ENCODE results near the gene SELENON.

The SELENON gene

DNA sequence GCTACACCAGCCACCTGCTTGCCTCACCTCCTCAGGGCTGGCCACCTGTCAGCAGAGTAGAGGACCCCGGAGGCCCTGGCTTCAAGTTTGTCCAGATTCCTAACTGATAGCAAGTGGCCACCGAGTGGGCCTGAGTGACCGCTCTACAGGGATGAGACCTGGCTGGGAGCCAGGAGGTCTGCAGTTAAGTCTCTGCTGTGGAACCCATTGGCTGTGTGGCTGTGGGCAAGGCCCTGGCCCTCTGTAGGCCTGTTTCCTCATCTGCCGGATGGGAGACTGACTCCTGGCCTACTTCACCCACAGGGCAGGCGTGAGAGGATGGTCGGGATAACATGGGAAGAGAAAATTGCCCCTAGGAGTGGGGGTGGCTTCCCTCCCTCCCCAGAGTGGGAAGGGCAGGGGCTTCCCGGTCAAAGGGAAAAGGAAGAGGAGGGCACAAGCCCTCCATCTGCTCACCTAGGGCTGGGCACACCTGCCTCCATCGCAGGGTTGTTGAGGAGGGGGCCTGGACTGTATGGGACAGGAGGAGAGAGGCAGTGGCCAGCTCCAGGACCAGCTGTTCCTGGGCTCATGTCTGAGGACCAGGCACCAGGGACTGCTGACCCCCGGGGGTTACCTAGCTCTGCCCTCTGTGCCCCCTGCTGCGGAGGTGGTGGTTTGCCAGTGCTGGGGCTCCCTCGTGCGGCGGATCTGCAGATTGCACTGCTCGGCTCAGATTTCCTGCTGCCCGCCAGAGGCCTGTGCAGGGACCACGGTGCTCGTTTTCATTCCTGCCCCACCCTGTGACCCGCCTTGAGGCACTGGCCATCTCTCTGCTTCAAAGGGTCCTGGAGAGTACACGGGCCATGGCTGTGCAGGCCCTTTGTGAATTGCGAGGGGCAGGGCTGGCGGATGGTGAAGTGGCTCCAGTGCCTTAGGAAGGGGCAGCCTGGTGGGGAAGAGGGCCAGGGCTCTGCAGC, 10.6 kb downstream of the SELENON start:
- peak; percentile 87 to 88 for DNase-seq

- no peak for DNase-seq
Observed at GRCh38 chr1:25811384-25812082, 11.5 kb downstream of the SELENON start.

- no peak for DNase-seq
Observed at GRCh38 chr1:25813071-25813733, 13.2 kb downstream of the SELENON start.

DNA sequence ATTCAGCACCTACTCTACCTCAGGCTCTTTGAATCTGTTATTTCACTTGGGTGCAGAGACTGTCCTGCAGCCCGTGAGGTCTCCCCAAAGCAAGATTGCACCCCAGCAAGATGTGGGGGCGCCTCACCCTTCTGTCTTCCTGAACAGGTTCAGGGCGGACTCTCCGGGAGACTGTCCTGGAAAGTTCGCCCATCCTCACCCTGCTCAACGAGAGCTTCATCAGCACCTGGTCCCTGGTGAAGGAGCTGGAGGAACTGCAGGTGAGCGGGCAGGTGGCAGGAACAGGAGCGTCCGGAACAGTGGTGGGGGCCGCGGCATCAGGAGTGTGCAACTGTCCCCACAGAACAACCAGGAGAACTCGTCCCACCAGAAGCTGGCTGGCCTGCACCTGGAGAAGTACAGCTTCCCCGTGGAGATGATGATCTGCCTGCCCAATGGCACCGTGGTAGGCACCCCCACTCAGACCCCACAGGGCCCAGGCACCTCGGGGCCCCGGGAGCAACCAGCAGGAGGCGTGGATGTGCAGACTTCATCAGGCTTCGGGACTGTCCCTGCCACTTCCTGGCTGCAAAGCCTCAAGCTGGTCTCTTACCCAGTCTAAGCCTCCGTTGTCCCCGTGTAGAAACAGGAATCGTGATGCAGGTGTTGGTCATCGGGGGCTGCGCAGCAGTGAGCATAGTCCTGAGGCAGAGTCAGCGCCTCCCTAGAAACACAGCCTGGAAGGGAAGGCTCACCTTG, 13.9 kb downstream of the SELENON start:
- DNase-seq: no peak

DNA sequence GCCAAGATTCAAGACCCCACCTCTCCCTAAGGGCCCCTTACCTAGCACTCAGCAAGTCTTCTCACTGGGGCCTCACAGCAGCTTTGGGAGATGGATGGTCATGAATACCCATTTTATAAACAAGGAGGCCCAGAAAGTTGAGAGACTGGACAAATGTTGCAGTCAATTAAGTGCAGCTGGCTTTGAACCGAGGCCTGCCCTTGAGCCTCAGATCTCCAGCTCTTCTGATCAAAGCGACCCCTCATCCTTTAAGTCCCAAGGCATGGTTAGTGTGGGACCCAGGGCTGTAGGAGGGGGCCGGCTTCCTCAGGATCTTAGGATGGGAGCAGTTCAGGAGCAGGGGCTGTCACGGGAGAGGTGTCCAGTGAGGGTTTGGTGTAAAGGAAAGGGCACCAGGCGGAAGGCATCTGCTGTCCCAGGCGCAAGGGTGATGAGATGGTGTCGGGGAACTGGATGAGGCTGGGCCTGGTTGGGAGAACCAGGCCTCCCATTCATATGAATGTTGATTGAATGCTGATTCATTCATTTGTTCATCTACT, 14.6 kb downstream of the SELENON start:
- DNase-seq: no peak

DNA sequence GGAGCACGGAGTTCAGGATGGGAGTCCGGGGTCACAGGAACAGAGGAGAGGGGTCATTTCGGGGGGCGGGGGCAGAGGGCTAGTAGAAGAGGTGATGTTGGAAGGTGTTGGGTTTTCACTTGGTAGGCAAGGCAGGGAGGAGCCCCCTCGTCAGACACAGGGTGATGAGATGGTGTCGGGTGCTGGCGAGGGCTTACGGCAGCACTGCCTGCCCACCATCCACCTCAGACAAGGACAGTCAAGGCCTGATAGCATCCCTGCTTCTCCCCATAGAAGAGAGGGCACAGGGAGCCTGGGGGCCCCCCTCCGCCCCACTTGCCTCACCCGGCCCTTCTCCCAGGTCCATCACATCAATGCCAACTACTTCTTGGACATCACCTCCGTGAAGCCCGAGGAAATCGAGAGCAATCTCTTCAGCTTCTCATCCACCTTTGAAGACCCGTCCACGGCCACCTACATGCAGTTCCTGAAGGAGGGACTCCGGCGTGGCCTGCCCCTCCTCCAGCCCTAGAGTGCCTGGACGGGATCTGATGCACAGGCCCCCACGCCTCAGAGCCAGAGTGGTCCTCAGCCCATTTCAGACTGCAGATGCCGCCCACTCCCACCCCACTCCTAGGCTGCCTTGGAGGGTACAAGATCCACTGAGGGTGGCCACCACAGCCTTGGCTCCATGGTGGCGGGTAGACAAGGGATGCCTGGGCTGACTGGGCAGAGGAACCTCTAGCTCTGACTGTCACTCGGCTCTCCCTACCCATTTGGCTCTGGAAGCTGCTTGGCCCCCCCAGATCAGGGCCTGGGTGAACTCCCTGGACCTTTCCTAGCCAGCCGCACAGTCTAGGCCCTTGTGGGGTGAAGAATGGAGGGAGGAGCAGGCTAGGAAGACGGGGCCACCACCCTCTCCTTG, 15.5 kb downstream of the SELENON start:
- DNase-seq: no peak

GRCh38 chr1:25816112-25816718, 16.2 kb downstream of the SELENON start:
- DNase-seq: no peak

GRCh38 chr1:25817840-25818501, 18.0 kb downstream of the SELENON start:
- DNase-seq: no peak

DNA sequence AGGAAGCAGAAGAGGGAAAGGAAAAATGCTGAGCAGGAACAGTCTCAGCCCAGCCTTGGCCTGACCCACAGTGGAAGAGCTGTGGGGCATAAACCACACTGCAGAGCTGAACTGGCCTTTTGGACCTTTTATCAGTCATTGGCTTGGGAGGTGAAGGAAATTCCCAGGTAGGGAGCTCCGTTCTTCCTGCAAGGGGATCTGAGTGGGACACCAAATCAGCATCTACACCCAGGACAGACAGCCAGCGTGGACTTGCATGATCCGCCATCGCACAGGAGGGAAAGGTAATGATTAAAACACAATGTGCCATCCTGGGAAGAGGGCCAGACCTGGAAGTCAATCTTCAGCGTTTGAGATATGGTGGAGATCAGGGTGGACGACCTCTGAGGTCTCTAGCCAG, 18.6 kb downstream of the SELENON start:
- DNase-seq: no peak

- DNase-seq: peak; percentile 94 to 96
Observed at GRCh38 chr1:25819491-25820246, 19.7 kb downstream of the SELENON start, which contains the start of gene MTFR1L. Gene MTFR1L (plus strand): TSS chr1:25819954. CDS start chr1:25823105, 3,151 bp downstream.

- DNase-seq: peak; percentile 68 to 70
Observed at GRCh38 chr1:25820247-25821111, 20.5 kb downstream of the SELENON start.

GRCh38 chr1:25821112-25821476, 21.1 kb downstream of the SELENON start:
- DNase-seq: no peak

- DNase-seq: no peak
Observed at GRCh38 chr1:25821630-25822091, 21.7 kb downstream of the SELENON start.

DNA sequence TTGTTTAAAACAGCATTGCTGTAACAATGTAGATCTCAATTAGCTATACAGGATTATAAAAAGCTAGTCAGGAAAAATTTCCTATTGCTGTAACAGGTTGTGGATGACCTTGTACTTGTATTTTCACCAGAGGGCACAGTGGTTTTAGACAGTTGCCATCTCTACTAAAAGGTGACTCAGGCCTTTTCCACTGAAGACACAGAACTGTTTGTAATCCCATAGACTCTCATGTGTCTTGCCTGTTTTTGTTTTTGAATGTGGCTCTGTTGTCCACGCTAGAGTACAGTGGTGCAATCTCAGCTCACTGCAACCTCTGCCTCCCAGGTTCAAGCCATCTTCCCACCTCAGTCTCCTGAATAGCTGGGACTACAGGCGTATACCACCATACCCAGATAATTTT, 25.6 kb downstream of the SELENON start:
- DNase-seq: no peak

DNA sequence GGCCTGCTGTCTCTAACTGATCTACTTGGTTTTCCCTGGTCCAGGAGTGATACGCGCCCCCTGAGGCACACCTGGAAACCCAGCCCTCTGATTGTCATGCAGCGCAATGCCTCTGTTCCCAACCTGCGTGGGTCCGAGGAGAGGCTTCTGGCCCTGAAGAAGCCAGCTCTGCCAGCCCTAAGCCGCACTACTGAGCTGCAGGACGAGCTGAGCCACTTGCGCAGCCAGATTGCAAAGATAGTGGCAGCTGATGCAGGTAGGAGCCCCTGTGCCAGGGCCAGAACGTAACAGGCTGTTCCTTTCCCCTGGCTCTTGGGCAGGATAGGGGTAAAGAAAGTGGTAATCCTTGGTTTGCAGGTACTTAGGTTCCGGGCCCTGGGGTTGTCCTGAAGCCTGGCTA, 26.6 kb downstream of the SELENON start:
- DNase-seq: no peak

- no peak for DNase-seq
Observed at GRCh38 chr1:25828491-25828890, 28.5 kb downstream of the SELENON start.

GRCh38 chr1:25829046-25829445, 29.1 kb downstream of the SELENON start:
- DNase-seq: no peak

DNA sequence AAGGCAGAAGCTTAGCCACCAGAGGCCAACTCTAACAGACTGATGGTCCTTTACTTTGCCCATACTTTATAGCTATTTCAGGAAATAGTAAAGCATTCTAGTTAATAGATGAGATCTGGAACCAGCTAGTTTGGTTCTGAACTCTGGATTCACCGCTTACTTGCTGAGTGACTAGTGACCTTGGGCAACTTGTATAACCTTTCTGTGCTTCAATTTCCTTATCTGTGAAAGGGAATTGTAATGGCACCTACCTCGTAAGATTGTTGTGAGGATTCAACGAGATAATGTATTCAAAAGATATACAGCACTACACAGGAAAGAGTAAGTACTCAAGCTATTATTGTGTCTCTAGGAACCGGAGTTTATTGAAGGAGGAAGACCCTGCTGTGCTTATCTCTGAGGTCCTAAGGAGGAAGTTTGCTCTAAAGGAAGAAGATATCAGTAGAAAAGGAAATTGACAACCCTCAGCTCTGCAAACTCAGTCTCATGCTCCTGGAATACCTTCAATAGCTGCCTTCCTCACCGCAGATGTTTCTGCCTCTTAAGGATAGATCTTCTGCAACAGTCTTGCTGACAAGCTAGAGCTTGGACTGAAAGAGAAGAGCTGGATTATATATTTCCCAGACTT, 31.7 kb downstream of the SELENON start:
- no peak for DNase-seq
